GM19455 (cell line): ENCODE measurements around the gene CAMK2D.
"Not testable (repeated sequence)": the region's sequence is repeated elsewhere in the genome, so short reads cannot be mapped to it uniquely, and the experiment has no call there.

Experiments
- ATAC-seq: cut with Tn5 transposase; IDR thresholded peaks from one replicate; pipeline ENCODE4 v1.9.1; 2021; ENCODE audit not compliant: unreplicated experiment

The CAMK2D gene

GRCh38 chr4:113761620-113762185 lies at the start of gene CAMK2D:
Gene CAMK2D, minus strand, starts transcription at chr4:113761738. Its CDS starts 670 bp downstream, at chr4:113761068.
- ATAC-seq, result peak; percentile 48

- ATAC-seq, result no peak
These were observed 49.4 kb upstream of the CAMK2D start for GRCh38 chr4:113810906-113811305.

GRCh38 chr4:113809311-113809710 lies 47.8 kb upstream of the CAMK2D start:
- ATAC-seq, result no peak

GRCh38 chr4:113806850-113807249 lies 45.3 kb upstream of the CAMK2D start:
- no peak for ATAC-seq

- ATAC-seq, result no peak
These were observed 40.3 kb upstream of the CAMK2D start for GRCh38 chr4:113801882-113802281.

GRCh38 chr4:113796381-113796780 lies 34.8 kb upstream of the CAMK2D start:
- ATAC-seq, result not testable (repeated sequence)

- no peak for ATAC-seq
These were observed 28.9 kb upstream of the CAMK2D start for GRCh38 chr4:113790478-113790877.

- ATAC-seq, result no peak
These were observed 27.4 kb upstream of the CAMK2D start for GRCh38 chr4:113788888-113789287.

GRCh38 chr4:113785781-113786180 lies 24.2 kb upstream of the CAMK2D start:
- no peak for ATAC-seq

- no peak for ATAC-seq
These were observed 23.1 kb upstream of the CAMK2D start for GRCh38 chr4:113784497-113785250.

- ATAC-seq, result no peak
These were observed 22.2 kb upstream of the CAMK2D start for GRCh38 chr4:113783701-113784100.

GRCh38 chr4:113783289-113783688 lies 21.8 kb upstream of the CAMK2D start:
- no peak for ATAC-seq

GRCh38 chr4:113781439-113782040 lies 20.0 kb upstream of the CAMK2D start:
- no peak for ATAC-seq

- no peak for ATAC-seq
These were observed 15.1 kb upstream of the CAMK2D start for GRCh38 chr4:113776679-113777078.

- ATAC-seq, result no peak
These were observed 14.5 kb upstream of the CAMK2D start for GRCh38 chr4:113776016-113776415.

- no peak for ATAC-seq
These were observed 12.2 kb upstream of the CAMK2D start for GRCh38 chr4:113773756-113774155.

GRCh38 chr4:113773014-113773413 lies 11.5 kb upstream of the CAMK2D start:
- no peak for ATAC-seq

GRCh38 chr4:113772319-113772718 lies 10.8 kb upstream of the CAMK2D start:
- ATAC-seq, result no peak

- no peak for ATAC-seq
These were observed 8.2 kb upstream of the CAMK2D start for GRCh38 chr4:113769744-113770143.

- ATAC-seq, result no peak
These were observed 7.4 kb upstream of the CAMK2D start for GRCh38 chr4:113768952-113769351.

GRCh38 chr4:113766882-113767281 lies 5.3 kb upstream of the CAMK2D start:
- ATAC-seq, result no peak

GRCh38 chr4:113764720-113765264 lies 3.3 kb upstream of the CAMK2D start:
- ATAC-seq, result no peak
